ENCODE results near the gene LARP4B. TPM values are rescaled to one million over a fixed set of nuclear protein-coding genes. Genes with fewer than 3 reads are reported as not detected.

Gene LARP4B
- total RNA-seq, 6 experiments from 2014 or later, result 81.5 to 88.1 (median 83.5) TPM

- TF ChIP-seq CTCF (IDR thresholded peaks at IDR 0.05), result no peak
- Mint-ChIP-seq H3K27me3 (ENCODE audit: insufficient read depth) (peaks cover 33% of the 10 kb centered on the region), H3K4me1 (ENCODE audit: low read depth) (no peaks in the 10 kb centered on the region), H3K36me3 (ENCODE audit: low read depth) (no peaks in the 10 kb centered on the region), H3K9me3 (no peaks in the 10 kb centered on the region), H3K27ac (no peak overlapping the region), H3K4me3 (no peak overlapping the region)
- no peak for DNase-seq
Measured at GRCh38 chr10:955127-955819, 23.8 kb upstream of the LARP4B start.

DNA sequence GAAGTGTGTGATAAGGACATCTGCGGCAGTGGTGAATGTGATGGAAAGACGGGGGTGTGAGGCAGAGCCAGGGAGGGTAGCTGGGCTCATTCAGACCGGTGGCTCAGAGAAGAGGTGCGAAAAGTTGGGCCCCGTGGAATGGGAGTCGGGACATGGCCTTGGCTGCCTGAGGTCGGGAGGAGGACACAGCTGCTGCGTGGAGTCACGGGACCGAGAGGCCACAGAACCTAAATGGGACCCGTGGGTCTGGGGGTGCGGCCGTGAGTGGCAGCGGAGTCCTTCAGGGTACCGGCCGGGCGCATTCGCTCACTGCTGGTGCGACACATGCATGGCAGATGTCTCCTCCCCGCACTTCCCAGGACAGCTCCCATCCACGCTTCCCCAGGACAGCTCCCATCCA, 22.9 kb upstream of the LARP4B start:
- DNase-seq, result no peak
- H3K27ac Mint-ChIP-seq, result no peak overlapping the region
- no peaks in the 10 kb centered on the region for H3K36me3 Mint-ChIP-seq (ENCODE audit: low read depth)
- TF ChIP-seq CTCF (IDR thresholded peaks at IDR 0.05), result no peak
- H3K27me3 Mint-ChIP-seq (ENCODE audit: insufficient read depth), result peaks cover 34% of the 10 kb centered on the region
- no peak overlapping the region for H3K4me3 Mint-ChIP-seq
- no peaks in the 10 kb centered on the region for H3K9me3 Mint-ChIP-seq
- no peaks in the 10 kb centered on the region for H3K4me1 Mint-ChIP-seq (ENCODE audit: low read depth)

DNA sequence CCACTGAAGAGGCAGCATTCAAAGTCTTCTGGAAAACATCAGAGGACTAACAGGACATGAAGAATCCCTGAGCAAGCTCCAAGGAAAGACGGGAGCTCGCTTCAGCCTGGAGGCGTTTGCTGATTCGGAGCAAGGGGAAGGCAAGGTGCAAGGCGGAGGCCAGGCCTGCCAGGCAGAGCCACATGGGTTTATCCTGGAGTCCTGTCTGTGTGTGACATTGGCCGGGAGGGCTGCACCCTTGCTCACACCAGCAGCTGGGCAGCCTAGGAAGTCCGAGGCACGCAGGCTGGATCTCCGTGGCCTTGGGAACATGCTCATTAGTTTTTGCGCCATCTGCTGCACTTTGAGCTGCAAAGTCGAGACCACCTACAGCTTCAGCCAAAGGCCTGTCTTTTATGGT, 22.3 kb upstream of the LARP4B start:
- Mint-ChIP-seq H3K4me3 (no peak overlapping the region), H3K27ac (no peak overlapping the region), H3K36me3 (ENCODE audit: low read depth) (no peaks in the 10 kb centered on the region), H3K4me1 (ENCODE audit: low read depth) (no peaks in the 10 kb centered on the region), H3K9me3 (no peaks in the 10 kb centered on the region), H3K27me3 (ENCODE audit: insufficient read depth) (peaks cover 34% of the 10 kb centered on the region)
- TF ChIP-seq CTCF (IDR thresholded peaks at IDR 0.05), result no peak
- no peak for DNase-seq

DNA sequence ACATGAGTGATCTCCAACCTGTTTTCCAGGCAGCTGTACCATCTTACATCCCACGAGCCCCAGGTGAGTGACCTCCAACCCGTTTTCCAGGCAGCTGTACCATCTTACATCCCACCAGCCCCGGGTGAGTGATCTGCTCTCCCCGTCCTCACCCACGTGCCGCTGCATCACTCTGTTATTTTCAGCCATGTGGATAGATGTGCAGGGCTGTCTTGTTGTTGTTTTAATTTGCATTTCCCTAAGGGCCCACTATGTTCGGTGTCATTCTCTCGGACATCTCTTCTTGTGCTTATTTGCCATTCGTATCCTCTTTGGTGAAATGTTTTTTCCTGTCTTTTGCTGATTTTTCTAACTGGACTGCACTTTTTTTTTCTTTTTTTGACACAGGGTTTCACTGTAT, 17.9 kb upstream of the LARP4B start:
- Mint-ChIP-seq H3K27me3 (ENCODE audit: insufficient read depth) (peaks cover 16% of the 10 kb centered on the region), H3K27ac (no peak overlapping the region), H3K9me3 (no peaks in the 10 kb centered on the region), H3K4me1 (ENCODE audit: low read depth) (peaks cover 5% of the 10 kb centered on the region), H3K36me3 (ENCODE audit: low read depth) (no peaks in the 10 kb centered on the region), H3K4me3 (no peak overlapping the region)
- no peak for DNase-seq
- TF ChIP-seq CTCF (IDR thresholded peaks at IDR 0.05), result no peak

- DNase-seq, result no peak
- TF ChIP-seq CTCF (IDR thresholded peaks at IDR 0.05), result no peak
- H3K9me3 Mint-ChIP-seq, result no peaks in the 10 kb centered on the region
- H3K4me1 Mint-ChIP-seq (ENCODE audit: low read depth), result peaks cover 7% of the 10 kb centered on the region
- no peaks in the 10 kb centered on the region for H3K36me3 Mint-ChIP-seq (ENCODE audit: low read depth)
- peaks cover 6% of the 10 kb centered on the region for H3K27me3 Mint-ChIP-seq (ENCODE audit: insufficient read depth)
- no peak overlapping the region for H3K27ac Mint-ChIP-seq
- no peak overlapping the region for H3K4me3 Mint-ChIP-seq
Measured at GRCh38 chr10:948347-948746, 16.8 kb upstream of the LARP4B start.
